HCT116 (cell line): Measurements from ENCODE around the gene PSMA7. TPM values are rescaled to one million over a fixed set of nuclear protein-coding genes. Genes with fewer than 3 reads are reported as not detected.

Source experiments
- ATAC-seq: fragments of 200-7000 bp; cut with Tn5 transposase; 2 replicates; pipeline ENCODE4 v1.9.1; 2020; ENCODE audit warnings: mild to moderate bottlenecking, moderate library complexity
- BruUV-seq: library from RNA; stranded (reverse); fragments of 400-500 nt; replicated peaks from 2 replicates; lab custom pipeline; 2021; lab: Mats Ljungman, UMichigan
- CTCF ChIA-PET: fragments of 300-600 bp; sonication (Branson Sonifier 250); formaldehyde crosslinking; loops from one replicate; lab custom pipeline; 2021; ENCODE audit warnings: antibody characterized with exemption; lab: Charles Lee
- POLR2A ChIA-PET: fragments of 300-600, 350-600 bp; sonication (Branson Sonifier 250); formaldehyde crosslinking; loops from one replicate; lab custom pipeline; 2021; ENCODE audit warnings: antibody characterized with exemption; lab: Charles Lee
- RAD21 ChIA-PET, 2 experiments: fragments of 300-600 bp; sonication (Branson Sonifier 250); formaldehyde crosslinking; loops; one replicate each; lab custom pipeline; 2023; ENCODE audit warnings: low total read pairs in 2 of 2; ENCODE audit not compliant: uncharacterized antibody in 2 of 2, unreplicated experiment in 2 of 2, low non-redundant PET in 1 of 2; lab: Charles Lee
- DNase-seq: peaks from one replicate; pipeline ENCODE4 v3.0.0-alpha.2; 2010; ENCODE audit warnings: low read depth, low spot score
- H2AFZ ChIP-seq: fragments of 200-600 bp; shearing (Covaris generic), sonication (generic); 2 replicates; pipeline ENCODE4 v1.6.1; 2017; ENCODE audit warnings: low read depth, mixed run types, mixed read lengths, antibody characterized with exemption, low read length; ENCODE audit not compliant: poor library complexity, severe bottlenecking
- H3K27ac ChIP-seq: 2 replicates; pipeline ENCODE4 v1.5.1; 2012; ENCODE audit warnings: low read depth, low read length
- H3K27me3 ChIP-seq: fragments of 200-600 bp; sonication (generic); 2 replicates; pipeline ENCODE4 v1.6.1; 2016; ENCODE audit warnings: mixed run types, low read length, mixed read lengths; ENCODE audit not compliant: insufficient read depth
- H3K36me3 ChIP-seq, 2 experiments: fragments of 200-500 bp in 1 of 2; fragments of 200-600 bp in 1 of 2; sonication (Bioruptor generic) in 1 of 2; sonication (generic) in 1 of 2; 2 replicates each; pipeline versions ENCODE4 v1.5.1 to v1.6.1; 2014 to 2016; ENCODE audit warnings: low read length in 2 of 2, inconsistent platforms in 1 of 2, mixed read lengths in 1 of 2, mixed run types in 1 of 2; ENCODE audit not compliant: insufficient read depth in 2 of 2, control insufficient read depth in 1 of 2
- H3K4me1 ChIP-seq, 2 experiments: fragments of 200-600 bp in 1 of 2; sonication (generic) in 1 of 2; 2 replicates each; pipeline versions ENCODE4 v1.5.1 to v1.6.1; 2012 to 2017; ENCODE audit warnings: low read length in 2 of 2, inconsistent platforms in 1 of 2, mild to moderate bottlenecking in 1 of 2, mixed read lengths in 1 of 2, mixed run types in 1 of 2, moderate library complexity in 1 of 2; ENCODE audit not compliant: insufficient read depth in 2 of 2, control insufficient read depth in 1 of 2
- H3K4me2 ChIP-seq: fragments of 200-600 bp; sonication (generic); 2 replicates; pipeline ENCODE4 v1.6.1; 2017; ENCODE audit warnings: mixed run types, low read length, mixed read lengths
- H3K4me3 ChIP-seq, 2 experiments: fragments of 200-600 bp in 1 of 2; sonication (generic) in 1 of 2; replicated peaks in 1 of 2; 2 replicates each; pipeline ENCODE4 v1.5.1; 2011 to 2016; ENCODE audit warnings: low read length in 2 of 2, control low read depth in 1 of 2, low read depth in 1 of 2, mild to moderate bottlenecking in 1 of 2, mixed read lengths in 1 of 2, mixed run types in 1 of 2
- H3K79me2 ChIP-seq: fragments of 200-600 bp; sonication (generic); 2 replicates; pipeline ENCODE4 v1.6.1; 2017; ENCODE audit warnings: mild to moderate bottlenecking, mixed run types, low read length, moderate library complexity, mixed read lengths; ENCODE audit not compliant: insufficient read depth
- H3K9ac ChIP-seq: fragments of 200-600 bp; sonication (generic); 2 replicates; pipeline ENCODE4 v1.6.1; 2016; ENCODE audit warnings: low read length, mixed read lengths
- H3K9me2 ChIP-seq: fragments of 200-600 bp; sonication (generic), shearing (Covaris generic); 2 replicates; pipeline ENCODE4 v1.6.1; 2017; ENCODE audit warnings: mixed run types, mild to moderate bottlenecking, moderate library complexity; ENCODE audit not compliant: insufficient read depth
- H3K9me3 ChIP-seq, 2 experiments: fragments of 200-500 bp in 1 of 2; fragments of 200-600 bp in 1 of 2; sonication (Bioruptor generic) in 1 of 2; sonication (generic) in 1 of 2; 2 replicates each; pipeline ENCODE4 v1.6.1; 2014 to 2017; ENCODE audit warnings: low read length in 2 of 2, mixed read lengths in 2 of 2, inconsistent platforms in 1 of 2, low read depth in 1 of 2, mild to moderate bottlenecking in 1 of 2, mixed run types in 1 of 2, moderate library complexity in 1 of 2; ENCODE audit not compliant: control insufficient read depth in 1 of 2, insufficient read depth in 1 of 2
- H4K20me1 ChIP-seq: fragments of 200-600 bp; sonication (generic), shearing (Covaris generic); 2 replicates; pipeline ENCODE4 v1.6.1; 2017; ENCODE audit warnings: mixed run types, mild to moderate bottlenecking, moderate library complexity; ENCODE audit not compliant: insufficient read depth
- ATF3 ChIP-seq: IDR thresholded peaks from 2 replicates; pipeline ENCODE4 v1.6.1; 2012
- CEBPB ChIP-seq: IDR thresholded peaks from 2 replicates; pipeline ENCODE4 v1.6.1; 2012; ENCODE audit warnings: low read depth
- ELF1 ChIP-seq: IDR thresholded peaks from 2 replicates; pipeline ENCODE4 v1.6.1; 2012; ENCODE audit warnings: low read depth, borderline replicate concordance
- EZH2phosphoT487 ChIP-seq: fragments of 200-600 bp; IDR thresholded peaks from 2 replicates; pipeline ENCODE4 v1.6.1; 2018; ENCODE audit warnings: antibody characterized with exemption, borderline replicate concordance
- JUND ChIP-seq: IDR thresholded peaks from 2 replicates; pipeline ENCODE4 v1.6.1; 2012
- POLR2A ChIP-seq: IDR thresholded peaks from 2 replicates; pipeline ENCODE4 v1.7.0; 2011; ENCODE audit warnings: borderline replicate concordance; ENCODE audit not compliant: insufficient read depth, insufficient read length; ENCODE audit errors: extremely low read depth
- RAD21 ChIP-seq: IDR thresholded peaks from 2 replicates; pipeline ENCODE4 v1.6.1; 2012; ENCODE audit warnings: low read depth, mild to moderate bottlenecking
- REST ChIP-seq: IDR thresholded peaks from 2 replicates; pipeline ENCODE4 v1.6.1; 2012; ENCODE audit warnings: low read depth
- SP1 ChIP-seq: IDR thresholded peaks from 2 replicates; pipeline ENCODE4 v1.6.1; 2012; ENCODE audit warnings: low read depth
- SRF ChIP-seq: IDR thresholded peaks from 2 replicates; pipeline ENCODE4 v1.6.1; 2012; ENCODE audit warnings: low read depth
- TCF7L2 ChIP-seq: IDR thresholded peaks from 2 replicates; pipeline ENCODE4 v1.7.0; 2011; ENCODE audit warnings: borderline replicate concordance, inconsistent platforms; ENCODE audit not compliant: insufficient read depth, insufficient read length; ENCODE audit errors: extremely low read depth
- intact Hi-C: fragments of 100-400 bp; cut with micrococcal nuclease; formaldehyde crosslinking; loops from 2 replicates; pipeline ENCODE4 v1.10.0; 2022
- total RNA-seq: library from RNA; stranded (reverse); gene quantifications from one replicate; pipeline ENCODE4 v1.2.1, GENCODE V29; 2021; ENCODE audit not compliant: unreplicated experiment
- TF ChIP-seq, protein P1 (sequence below): IDR thresholded peaks from 2 replicates; pipeline ENCODE4 v1.6.1; 2011; ENCODE audit warnings: mild to moderate bottlenecking, low read length, moderate library complexity; ENCODE audit not compliant: insufficient replicate concordance; ENCODE audit errors: extremely low read depth

Gene PSMA7
- total RNA-seq, 1 experiment from 2014 or later, result 364 TPM

DNA sequence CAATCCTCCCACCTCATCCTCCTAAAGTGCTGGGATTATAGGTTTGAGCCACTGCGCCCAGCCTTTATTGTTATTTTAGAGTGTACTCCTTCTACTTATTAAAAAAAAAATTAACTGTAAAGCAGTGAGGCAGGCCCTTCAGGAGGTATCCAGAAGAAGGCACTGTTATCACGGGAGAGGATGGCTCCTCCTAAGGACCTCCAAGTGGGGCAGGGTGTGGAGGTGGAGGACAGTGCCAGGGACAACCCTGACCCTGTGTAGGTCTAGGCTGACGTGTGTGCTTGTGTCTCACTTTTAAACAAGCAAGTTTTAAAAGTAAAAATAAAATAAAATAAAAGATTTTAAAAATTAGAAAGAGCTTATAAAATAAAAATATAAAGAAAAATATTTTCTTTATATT, 53.8 kb downstream of the PSMA7 start:
- no peak for DNase-seq
- no peak for ATAC-seq
- Histone ChIP-seq H3K79me2 (no peaks in the 10 kb centered on the region), H3K4me2 (no peak overlapping the region), H2AFZ (no peak overlapping the region), H3K9ac (no peak overlapping the region), H3K36me3 (no peaks in the 10 kb centered on the region), H4K20me1 (no peaks in the 10 kb centered on the region), H3K4me3 (no peak overlapping the region), H3K27ac (no peak overlapping the region), H3K9me3 (no peaks in the 10 kb centered on the region), H3K4me1 (peaks cover 5 to 13% of the 10 kb centered on the region in 2 experiments; a peak in 3 of 4 replicates), H3K27me3 (peaks cover 4% of the 10 kb centered on the region; the same call in 1 of the 2 replicates), H3K9me2 (no peaks in the 10 kb centered on the region)
- intact Hi-C loops, result no loop called here
- no TSS peak for BruUV-seq
- TF ChIP-seq RAD21, result peak; percentile 19; the same call in 1 of the 2 replicates
- no peak for TF ChIP-seq EZH2phosphoT487
- RAD21 ChIA-PET, result no interaction called here
- POLR2A ChIA-PET, result interaction anchor here (1.6 kb wide), 1 partner anchor 23 kb away, joined by 7 read pairs; the partner anchor contains the start of gene TAF4
- CTCF ChIA-PET, result no interaction called here

DNA sequence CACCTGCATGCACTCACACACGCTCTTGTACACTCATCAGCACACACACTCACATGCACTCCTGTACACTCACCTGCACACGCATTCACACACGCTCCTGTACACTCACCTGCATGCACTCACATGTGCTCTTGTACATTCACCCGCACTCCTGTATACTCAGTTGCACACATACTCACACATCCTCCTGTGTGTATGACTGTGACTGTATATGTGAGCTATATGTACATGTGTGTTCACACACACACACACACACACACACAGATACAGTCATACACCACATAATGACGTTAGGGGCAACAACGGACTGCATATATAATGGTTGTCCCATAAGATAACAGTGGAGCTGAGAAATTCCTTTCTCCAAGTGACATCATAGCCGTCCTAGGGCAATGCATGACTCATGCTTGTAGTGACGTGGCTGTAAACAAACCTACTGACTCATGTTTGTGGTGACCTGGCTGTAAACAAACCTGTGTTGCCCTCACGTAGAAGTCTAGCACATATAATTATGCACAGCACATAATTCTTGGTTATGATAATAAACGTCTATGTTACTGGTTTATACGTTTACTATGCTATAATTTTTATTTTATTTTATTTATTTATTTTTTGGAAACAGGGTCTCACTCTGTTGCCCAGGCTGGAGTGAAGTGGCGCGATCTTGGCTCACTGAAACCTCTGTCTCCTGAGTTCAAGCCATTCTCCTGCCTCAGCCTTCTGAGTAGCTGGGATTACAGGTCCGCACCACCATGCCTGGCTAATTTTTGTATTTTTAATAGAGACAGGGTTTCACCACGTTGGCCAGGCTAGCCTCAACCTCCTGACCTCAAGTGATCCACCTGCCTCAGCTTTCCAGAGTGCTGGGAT, 54.7 kb downstream of the PSMA7 start:
- peaks cover 4% of the 10 kb centered on the region; the same call in 1 of the 2 replicates for H3K27me3 ChIP-seq
- ATAC-seq, result peak; percentile 94
- ChIA-PET POLR2A (interaction anchor here (1.6 kb wide), 1 partner anchor 22 kb away, joined by 7 read pairs; the partner anchor contains the start of gene TAF4), CTCF (no interaction called here), RAD21 (interaction anchor here in 1 of 2 experiments (0.5 kb wide), 1 partner anchor 32 kb away, joined by 3 read pairs; no protein-coding TSS in a partner anchor)
- H3K27ac ChIP-seq, result no peak overlapping the region
- no peaks in the 10 kb centered on the region for H3K79me2 ChIP-seq
- H4K20me1 ChIP-seq, result no peaks in the 10 kb centered on the region
- H2AFZ ChIP-seq, result no peak overlapping the region
- H3K9ac ChIP-seq, result no peak overlapping the region
- peak overlapping the region; percentile 64 for H3K4me2 ChIP-seq
- H3K36me3 ChIP-seq, result no peaks in the 10 kb centered on the region
- intact Hi-C loops, result no loop called here
- no peak overlapping the region for H3K4me3 ChIP-seq
- H3K9me3 ChIP-seq, result no peaks in the 10 kb centered on the region
- DNase-seq, result peak; percentile 86
- H3K4me1 ChIP-seq, result peaks cover 5 to 13% of the 10 kb centered on the region in 2 experiments; a peak in 3 of 4 replicates
- no TSS peak for BruUV-seq
- no peaks in the 10 kb centered on the region for H3K9me2 ChIP-seq
- TF ChIP-seq SRF, result peak; percentile 44; the same call in 1 of the 2 replicates
- TF ChIP-seq SP1, result peak; percentile 62
- TF ChIP-seq JUND, result peak; percentile 96
- TF ChIP-seq TCF7L2, result no peak
- no peak for TF ChIP-seq POLR2A
- peak; percentile 78 for TF ChIP-seq ATF3
- TF ChIP-seq REST, result no peak
- no peak for TF ChIP-seq ELF1
- TF ChIP-seq CEBPB, result peak; percentile 53; the same call in 1 of the 2 replicates
- TF ChIP-seq, protein P1, sequence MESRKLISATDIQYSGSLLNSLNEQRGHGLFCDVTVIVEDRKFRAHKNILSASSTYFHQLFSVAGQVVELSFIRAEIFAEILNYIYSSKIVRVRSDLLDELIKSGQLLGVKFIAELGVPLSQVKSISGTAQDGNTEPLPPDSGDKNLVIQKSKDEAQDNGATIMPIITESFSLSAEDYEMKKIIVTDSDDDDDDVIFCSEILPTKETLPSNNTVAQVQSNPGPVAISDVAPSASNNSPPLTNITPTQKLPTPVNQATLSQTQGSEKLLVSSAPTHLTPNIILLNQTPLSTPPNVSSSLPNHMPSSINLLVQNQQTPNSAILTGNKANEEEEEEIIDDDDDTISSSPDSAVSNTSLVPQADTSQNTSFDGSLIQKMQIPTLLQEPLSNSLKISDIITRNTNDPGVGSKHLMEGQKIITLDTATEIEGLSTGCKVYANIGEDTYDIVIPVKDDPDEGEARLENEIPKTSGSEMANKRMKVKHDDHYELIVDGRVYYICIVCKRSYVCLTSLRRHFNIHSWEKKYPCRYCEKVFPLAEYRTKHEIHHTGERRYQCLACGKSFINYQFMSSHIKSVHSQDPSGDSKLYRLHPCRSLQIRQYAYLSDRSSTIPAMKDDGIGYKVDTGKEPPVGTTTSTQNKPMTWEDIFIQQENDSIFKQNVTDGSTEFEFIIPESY, result no peak
